SJSA1 (cell line): ENCODE results near the gene HOMER3. TPM values are rescaled to one million over a fixed set of nuclear protein-coding genes. Genes with fewer than 3 reads are reported as not detected.

Experiments
- DNase-seq, 2 experiments: peaks; one replicate each; pipeline ENCODE4 v3.0.0-alpha.2; 2015 to 2020; ENCODE audit warnings: low spot score in 2 of 2, low read depth in 1 of 2
- H3K27ac ChIP-seq: fragments of 250-450 bp; sonication (Bioruptor Pico); 2 replicates; pipeline ENCODE4 v1.5.1; 2020; ENCODE audit warnings: mild to moderate bottlenecking, moderate library complexity
- H3K27me3 ChIP-seq: fragments of 250-450 bp; sonication (Bioruptor Pico); replicated peaks from 2 replicates; pipeline ENCODE4 v1.5.1; 2020; ENCODE audit warnings: mild to moderate bottlenecking, moderate library complexity
- H3K36me3 ChIP-seq: fragments of 250-450 bp; sonication (Bioruptor Pico); 2 replicates; pipeline ENCODE4 v1.5.1; 2020; ENCODE audit warnings: mild to moderate bottlenecking
- H3K4me1 ChIP-seq: fragments of 250-450 bp; sonication (Bioruptor Pico); replicated peaks from 2 replicates; pipeline ENCODE4 v1.6.1; 2021; ENCODE audit warnings: mild to moderate bottlenecking
- H3K4me3 ChIP-seq: fragments of 250-450 bp; sonication (Bioruptor Pico); 2 replicates; pipeline ENCODE4 v1.5.1; 2020; ENCODE audit warnings: mild to moderate bottlenecking
- H3K9me3 ChIP-seq: fragments of 250-450 bp; sonication (Bioruptor Pico); replicated peaks from 2 replicates; pipeline ENCODE4 v1.5.1; 2020; ENCODE audit warnings: mild to moderate bottlenecking
- total RNA-seq: library from RNA; depleted of rRNA; stranded (reverse); fragments of >200 nt; shearing (Covaris generic); gene quantifications from 2 replicates; pipeline ENCODE4 v1.2.3, GENCODE V29; 2014

Gene HOMER3
- total RNA-seq, 1 experiment from 2014 or later, result 53.7 TPM

DNA sequence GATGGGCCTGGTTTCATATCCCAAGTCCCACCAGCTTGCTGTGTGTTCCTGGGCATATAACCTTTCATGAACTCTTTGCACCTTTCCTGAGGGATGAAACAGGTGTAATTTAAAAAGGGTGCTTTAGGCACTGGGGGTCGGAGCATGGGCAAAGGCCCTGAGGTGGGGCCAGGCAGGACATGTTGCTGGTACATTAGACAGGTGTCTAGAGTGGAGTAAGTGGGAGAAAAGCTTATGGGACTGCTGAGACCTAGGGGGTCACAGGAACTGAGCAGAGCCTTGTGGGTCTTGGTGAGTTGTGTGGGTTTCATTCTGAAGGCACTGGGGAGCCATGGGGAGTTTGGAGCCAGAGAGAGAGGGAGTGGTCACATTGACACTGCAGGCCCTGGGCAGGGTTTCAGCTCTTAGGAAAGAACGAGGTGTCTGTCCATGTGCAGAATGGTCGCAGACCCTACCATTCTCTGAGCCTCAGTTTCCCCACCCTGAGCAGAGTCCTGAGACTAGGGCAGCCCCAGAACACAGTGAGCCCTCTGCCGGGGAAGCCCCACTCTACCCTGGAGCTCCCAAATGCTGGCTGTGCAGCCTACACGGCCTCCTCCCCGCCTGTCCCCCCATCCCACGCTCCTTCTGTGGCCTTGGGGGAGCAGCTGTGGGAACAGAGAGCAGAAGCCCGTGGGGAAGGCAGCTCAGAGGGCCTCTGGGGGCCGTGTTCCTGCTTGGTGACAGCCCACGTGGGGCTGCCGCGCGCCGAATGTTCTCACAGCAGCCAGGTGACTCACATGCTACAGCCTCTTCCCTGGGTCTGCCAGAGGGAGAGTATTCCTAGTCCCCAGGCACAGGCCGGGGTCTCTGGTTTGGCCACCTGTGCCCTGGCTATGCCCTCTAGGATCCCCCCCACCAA is 7.3 kb upstream of the HOMER3 start:
- no peak for DNase-seq
- Histone ChIP-seq H3K4me3 (no peak overlapping the region), H3K27me3 (no peaks in the 10 kb centered on the region), H3K27ac (no peak overlapping the region), H3K9me3 (no peaks in the 10 kb centered on the region), H3K36me3 (no peaks in the 10 kb centered on the region), H3K4me1 (no peaks in the 10 kb centered on the region)

GRCh38 chr19:18946918-18947317 is 5.9 kb upstream of the HOMER3 start:
- Histone ChIP-seq H3K36me3 (no peaks in the 10 kb centered on the region), H3K9me3 (no peaks in the 10 kb centered on the region), H3K27ac (no peak overlapping the region), H3K27me3 (no peaks in the 10 kb centered on the region), H3K4me3 (no peak overlapping the region), H3K4me1 (no peaks in the 10 kb centered on the region)
- no peak for DNase-seq

DNA sequence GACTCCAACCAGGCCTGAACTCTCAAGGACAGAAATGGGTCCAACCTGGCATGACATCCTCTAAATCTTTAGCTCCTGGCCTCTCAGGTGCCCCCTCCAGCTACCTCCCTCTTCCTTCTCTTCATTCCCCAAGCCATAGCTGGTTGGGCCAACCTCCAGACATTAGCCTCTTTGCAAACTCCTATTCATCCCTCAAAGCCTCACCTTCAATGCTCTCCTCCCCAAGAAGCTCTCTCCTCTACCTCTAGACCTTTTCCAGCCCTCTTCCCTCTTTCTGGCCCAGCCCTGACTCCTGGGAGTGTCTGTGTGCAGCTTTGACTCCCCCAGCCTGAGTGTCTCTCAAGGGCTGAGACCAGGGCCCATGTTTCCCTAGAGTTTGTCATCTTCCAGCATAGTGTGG is 5.3 kb upstream of the HOMER3 start:
- Histone ChIP-seq H3K4me1 (peaks cover 3% of the 10 kb centered on the region), H3K27ac (no peak overlapping the region), H3K9me3 (no peaks in the 10 kb centered on the region), H3K27me3 (no peaks in the 10 kb centered on the region), H3K4me3 (no peak overlapping the region), H3K36me3 (no peaks in the 10 kb centered on the region)
- DNase-seq, result no peak

DNA sequence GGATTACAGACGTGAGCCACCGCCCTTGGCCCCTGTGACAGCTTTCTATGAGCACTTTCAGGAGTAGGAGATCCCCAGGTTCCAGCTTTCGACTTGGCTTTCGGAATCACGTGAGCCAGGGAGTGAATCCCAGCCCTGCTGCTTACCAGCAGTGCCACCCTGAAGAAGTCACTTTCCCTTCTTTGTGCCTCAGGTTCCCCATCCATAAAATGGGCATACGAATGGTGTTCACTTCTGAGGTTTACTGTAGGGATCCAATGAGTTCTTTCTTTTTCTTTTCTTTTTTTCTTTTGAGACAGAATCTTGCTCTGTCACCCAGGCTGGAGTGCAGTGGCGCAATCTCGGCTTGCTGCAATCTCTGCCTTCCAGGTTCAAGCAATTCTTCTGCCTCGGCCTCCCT is 4.3 kb upstream of the HOMER3 start:
- no peak overlapping the region for H3K4me3 ChIP-seq
- H3K4me1 ChIP-seq, result peaks cover 3% of the 10 kb centered on the region
- no peaks in the 10 kb centered on the region for H3K9me3 ChIP-seq
- H3K27ac ChIP-seq, result no peak overlapping the region
- DNase-seq, result no peak
- no peaks in the 10 kb centered on the region for H3K27me3 ChIP-seq
- H3K36me3 ChIP-seq, result no peaks in the 10 kb centered on the region

DNA sequence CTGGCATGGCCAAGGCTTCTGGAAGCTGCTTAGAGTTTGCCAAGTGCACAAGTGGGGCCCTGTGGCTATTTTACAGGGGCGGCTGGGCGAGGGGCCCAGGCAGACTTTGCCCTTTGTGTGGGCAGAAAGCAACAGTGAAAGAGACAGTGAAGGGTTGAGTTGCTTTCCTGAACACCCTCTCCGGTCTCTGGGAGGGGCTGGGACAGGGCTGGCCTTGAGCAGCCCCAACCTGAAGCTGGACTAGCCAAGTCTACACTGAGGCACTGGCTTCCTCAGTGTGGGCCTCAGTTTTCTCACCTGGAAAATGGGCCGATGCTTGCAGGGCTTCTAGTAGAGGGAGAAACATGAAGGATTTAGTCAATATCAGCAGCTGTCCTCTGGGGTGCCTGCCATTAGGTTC is 2.4 kb upstream of the HOMER3 start:
- Histone ChIP-seq H3K4me1 (peaks cover 9% of the 10 kb centered on the region), H3K27ac (no peak overlapping the region), H3K36me3 (peaks cover 7% of the 10 kb centered on the region), H3K27me3 (no peaks in the 10 kb centered on the region), H3K4me3 (no peak overlapping the region), H3K9me3 (no peaks in the 10 kb centered on the region)
- no peak for DNase-seq

GRCh38 chr19:18942692-18943091 is 1.7 kb upstream of the HOMER3 start:
- Histone ChIP-seq H3K36me3 (peaks cover 11% of the 10 kb centered on the region), H3K4me3 (no peak overlapping the region), H3K4me1 (peaks cover 9% of the 10 kb centered on the region), H3K9me3 (no peaks in the 10 kb centered on the region), H3K27ac (no peak overlapping the region), H3K27me3 (no peaks in the 10 kb centered on the region)
- no peak for DNase-seq

DNA sequence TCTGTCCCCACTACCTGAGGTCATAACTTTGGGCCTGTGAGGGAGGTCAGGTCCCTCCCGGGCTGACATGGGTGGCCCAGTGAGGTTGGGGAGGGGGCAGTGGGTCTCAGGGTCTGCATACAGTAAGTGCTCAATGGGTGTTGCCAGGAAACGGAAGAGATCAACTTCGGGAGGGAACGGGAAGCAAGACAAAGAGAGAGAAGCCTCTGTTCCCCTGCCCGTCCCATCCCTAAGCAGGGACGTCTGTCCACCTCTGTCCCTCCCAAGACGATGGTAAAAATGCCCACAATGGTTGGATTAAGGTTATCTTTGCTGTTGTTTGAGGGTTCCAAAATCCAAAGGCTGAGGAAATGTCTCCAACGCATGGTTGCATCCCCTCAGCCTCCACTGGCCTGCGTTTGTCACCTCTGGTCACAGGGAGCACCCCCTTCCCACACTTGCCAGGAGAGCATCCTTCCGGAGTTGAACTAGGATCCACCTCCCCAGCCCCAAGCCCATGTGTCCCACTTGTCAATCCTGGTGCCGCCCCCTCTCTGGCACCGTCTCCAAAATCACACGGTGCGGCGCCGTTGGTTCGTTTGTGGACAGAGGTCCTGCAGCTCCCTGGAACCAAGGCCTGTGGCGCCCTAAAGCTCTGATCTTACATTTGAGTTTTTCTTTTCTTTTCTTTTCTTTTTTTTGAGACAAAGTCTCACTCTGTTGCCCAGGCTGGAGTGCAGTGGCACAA is 774 bp upstream of the HOMER3 start:
- no peak for DNase-seq

DNA sequence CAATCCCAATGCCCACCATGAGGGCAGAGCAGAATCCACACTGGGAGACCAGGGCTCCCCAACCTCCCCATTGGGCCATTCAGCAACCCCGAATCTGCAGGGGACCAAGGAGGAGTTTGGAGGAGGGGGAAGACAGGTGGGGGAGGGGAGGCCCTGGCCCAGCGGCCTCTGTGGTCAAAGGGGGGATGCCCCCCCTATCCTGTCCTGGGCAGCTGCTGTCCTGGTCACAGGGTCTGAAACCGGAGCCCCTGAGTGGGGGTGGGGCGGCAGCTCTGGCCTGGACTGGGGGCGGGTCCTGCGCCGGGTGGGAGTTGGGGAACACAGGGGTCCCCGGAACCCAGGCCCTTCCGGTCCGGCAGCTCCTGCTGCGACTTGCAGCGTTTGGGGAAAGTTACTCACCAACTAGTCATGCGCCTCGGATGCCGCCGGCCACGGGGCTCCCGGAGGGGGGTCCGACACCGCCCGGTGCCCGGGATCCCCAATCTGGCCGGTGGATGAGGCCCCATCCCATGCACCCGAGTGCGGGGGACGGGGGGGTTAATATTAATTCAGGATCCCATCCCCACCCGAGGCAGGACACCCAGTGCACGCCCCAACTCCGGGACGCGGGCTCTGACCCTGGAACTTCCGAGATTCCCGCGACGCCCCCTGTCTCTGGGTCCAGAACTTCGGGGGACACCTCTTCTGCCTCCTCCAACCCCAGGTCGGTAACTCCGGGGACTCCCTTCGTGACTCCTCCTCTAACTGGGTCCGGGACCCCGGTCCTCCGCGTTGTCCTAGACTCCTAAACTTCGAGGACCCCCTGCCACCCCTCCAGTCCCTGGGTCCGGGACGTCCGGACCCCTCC is 872 bp downstream of the HOMER3 start:
- peaks cover 9% of the 10 kb centered on the region for H3K4me1 ChIP-seq
- H3K9me3 ChIP-seq, result no peaks in the 10 kb centered on the region
- peak overlapping the region; percentile 91 for H3K4me3 ChIP-seq
- no peaks in the 10 kb centered on the region for H3K27me3 ChIP-seq
- DNase-seq, result peak; percentile 43 to 62
- H3K36me3 ChIP-seq, result peaks cover 24% of the 10 kb centered on the region
- H3K27ac ChIP-seq, result peak overlapping the region; percentile 64

More for the DNA sequence above, 774 bp upstream of the HOMER3 start:
- Histone ChIP-seq H3K27ac (no peak overlapping the region), H3K9me3 (no peaks in the 10 kb centered on the region), H3K27me3 (no peaks in the 10 kb centered on the region), H3K36me3 (peaks cover 11% of the 10 kb centered on the region), H3K4me1 (peaks cover 9% of the 10 kb centered on the region), H3K4me3 (no peak overlapping the region)

- peaks cover 28% of the 10 kb centered on the region for H3K36me3 ChIP-seq
- H3K27ac ChIP-seq, result no peak overlapping the region
- no peak for DNase-seq
- peaks cover 9% of the 10 kb centered on the region for H3K4me1 ChIP-seq
- H3K27me3 ChIP-seq, result no peaks in the 10 kb centered on the region
- no peaks in the 10 kb centered on the region for H3K9me3 ChIP-seq
- no peak overlapping the region for H3K4me3 ChIP-seq
Measured at GRCh38 chr19:18939163-18939562, 1.9 kb downstream of the HOMER3 start.

- H3K27me3 ChIP-seq, result no peaks in the 10 kb centered on the region
- H3K36me3 ChIP-seq, result peaks cover 60% of the 10 kb centered on the region
- no peaks in the 10 kb centered on the region for H3K9me3 ChIP-seq
- DNase-seq, result no peak
- H3K4me3 ChIP-seq, result no peak overlapping the region
- H3K27ac ChIP-seq, result no peak overlapping the region
- H3K4me1 ChIP-seq, result no peaks in the 10 kb centered on the region
Measured at GRCh38 chr19:18933297-18933696, 7.7 kb downstream of the HOMER3 start.

- H3K4me3 ChIP-seq, result no peak overlapping the region
- no peaks in the 10 kb centered on the region for H3K4me1 ChIP-seq
- H3K27me3 ChIP-seq, result no peaks in the 10 kb centered on the region
- H3K36me3 ChIP-seq, result peaks cover 67% of the 10 kb centered on the region
- no peak overlapping the region for H3K27ac ChIP-seq
- peak in 1 of 2 experiments; percentile 67 for DNase-seq
- H3K9me3 ChIP-seq, result no peaks in the 10 kb centered on the region
Measured at GRCh38 chr19:18932216-18932841, 8.7 kb downstream of the HOMER3 start.

DNA sequence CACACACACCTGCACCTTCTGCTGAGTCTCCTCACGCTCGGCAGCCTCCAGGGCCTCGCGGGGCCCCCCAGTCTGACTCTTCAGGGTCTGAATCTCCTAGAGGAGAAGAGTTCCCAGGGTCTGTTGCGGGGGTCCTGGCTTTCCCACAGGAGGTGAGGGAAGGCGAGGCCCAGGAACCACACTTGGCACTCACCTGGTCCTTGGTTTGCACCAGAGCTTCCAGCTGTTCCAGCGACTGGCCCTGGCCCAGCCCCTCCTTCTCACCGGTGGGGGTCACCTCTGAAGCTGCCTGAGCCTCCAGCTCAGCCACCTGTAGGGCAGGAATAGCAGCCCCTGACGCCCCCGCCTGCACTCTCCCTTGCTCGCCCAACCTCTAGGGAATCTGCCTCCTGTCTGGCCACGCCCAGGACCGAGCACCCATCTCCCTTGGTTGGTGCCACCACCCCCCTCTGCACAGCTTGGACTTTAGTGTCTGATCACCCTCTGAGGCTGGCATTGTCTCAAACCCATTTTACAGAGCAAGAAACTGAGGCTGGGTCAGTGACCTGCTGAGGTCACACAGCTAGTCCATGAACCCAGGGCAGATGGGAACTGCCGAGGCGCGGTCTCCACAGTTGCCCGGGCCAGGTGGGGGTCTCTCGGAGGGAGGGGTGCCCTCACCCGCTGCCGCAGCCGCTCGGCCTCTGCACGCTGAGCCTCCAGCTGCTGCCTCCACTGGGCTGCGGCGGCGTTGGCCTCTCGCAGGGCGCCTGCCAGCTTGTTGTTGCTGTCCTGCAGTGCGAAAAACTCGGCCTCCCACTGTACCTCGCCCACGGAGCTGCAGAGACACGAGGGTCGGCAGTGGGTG is 9.5 kb downstream of the HOMER3 start:
- Histone ChIP-seq H3K4me1 (no peaks in the 10 kb centered on the region), H3K27ac (no peak overlapping the region), H3K27me3 (no peaks in the 10 kb centered on the region), H3K4me3 (no peak overlapping the region), H3K36me3 (peaks cover 72% of the 10 kb centered on the region), H3K9me3 (no peaks in the 10 kb centered on the region)
- DNase-seq, result peak in 1 of 2 experiments; percentile 43
